ENCODE results near the gene B4GALT6. TPM values are rescaled to one million over a fixed set of nuclear protein-coding genes. Genes with fewer than 3 reads are reported as not detected.

Gene B4GALT6
- total and polyA plus RNA-seq, 2 donors, result 3.2 to 7.5 TPM

- no peak for DNase-seq (ENCODE audit: extremely low spot score)
- no peaks in the 10 kb centered on the region for H3K4me1 ChIP-seq (ENCODE audit: insufficient read depth)
- no peaks in the 10 kb centered on the region for H3K36me3 ChIP-seq (ENCODE audit: insufficient read depth)
- H3K27ac ChIP-seq (ENCODE audit: low read depth), result no peak overlapping the region
- H3K4me3 ChIP-seq (ENCODE audit: low read depth, low read length), result no peak overlapping the region
Observed at GRCh38 chr18:31707815-31708214, 23.4 kb upstream of the B4GALT6 start.

- no peak for DNase-seq (ENCODE audit: extremely low spot score)
- Histone ChIP-seq H3K27ac (ENCODE audit: low read depth) (no peak overlapping the region), H3K36me3 (ENCODE audit: insufficient read depth) (no peaks in the 10 kb centered on the region), H3K4me1 (ENCODE audit: insufficient read depth) (no peaks in the 10 kb centered on the region), H3K4me3 (ENCODE audit: low read depth, low read length) (no peak overlapping the region)
- WGBS, result 95% methylated on average over 3 of the region's 3 CpGs
Observed at GRCh38 chr18:31702449-31702848, 18.1 kb upstream of the B4GALT6 start.

GRCh38 chr18:31701744-31702143, 17.4 kb upstream of the B4GALT6 start:
- WGBS, result 86% methylated on average over 1 of the region's 1 CpG
- H3K4me3 ChIP-seq (ENCODE audit: low read depth, low read length), result no peak overlapping the region
- no peaks in the 10 kb centered on the region for H3K4me1 ChIP-seq (ENCODE audit: insufficient read depth)
- H3K36me3 ChIP-seq (ENCODE audit: insufficient read depth), result no peaks in the 10 kb centered on the region
- H3K27ac ChIP-seq (ENCODE audit: low read depth), result no peak overlapping the region
- DNase-seq (ENCODE audit: extremely low spot score), result no peak

- whole genome bisulfite sequencing, result 92% methylated on average over 1 of the region's 1 CpG
- H3K36me3 ChIP-seq (ENCODE audit: insufficient read depth), result no peaks in the 10 kb centered on the region
Observed at GRCh38 chr18:31700990-31701389, 16.6 kb upstream of the B4GALT6 start.

GRCh38 chr18:31697351-31698298, 13.2 kb upstream of the B4GALT6 start:
- no peak for DNase-seq (ENCODE audit: extremely low spot score)
- H3K4me3 ChIP-seq (ENCODE audit: low read depth, low read length), result no peak overlapping the region
- no peaks in the 10 kb centered on the region for H3K4me1 ChIP-seq (ENCODE audit: insufficient read depth)
- no peak overlapping the region for H3K27ac ChIP-seq (ENCODE audit: low read depth)
- H3K36me3 ChIP-seq (ENCODE audit: insufficient read depth), result no peaks in the 10 kb centered on the region
- WGBS, result 75% methylated on average over 6 of the region's 6 CpGs

More at GRCh38 chr18:31700990-31701389, 16.6 kb upstream of the B4GALT6 start:
- no peaks in the 10 kb centered on the region for H3K4me1 ChIP-seq (ENCODE audit: insufficient read depth)
- H3K4me3 ChIP-seq (ENCODE audit: low read depth, low read length), result no peak overlapping the region
- DNase-seq (ENCODE audit: extremely low spot score), result no peak
- no peak overlapping the region for H3K27ac ChIP-seq (ENCODE audit: low read depth)

- H3K4me3 ChIP-seq (ENCODE audit: low read depth, low read length), result no peak overlapping the region
- no peak overlapping the region for H3K27ac ChIP-seq (ENCODE audit: low read depth)
- 90% methylated on average over 3 of the region's 3 CpGs for WGBS
- no peaks in the 10 kb centered on the region for H3K4me1 ChIP-seq (ENCODE audit: insufficient read depth)
- no peak for DNase-seq (ENCODE audit: extremely low spot score)
- no peaks in the 10 kb centered on the region for H3K36me3 ChIP-seq (ENCODE audit: insufficient read depth)
Observed at GRCh38 chr18:31695989-31696388, 11.6 kb upstream of the B4GALT6 start.

GRCh38 chr18:31694297-31694696, 9.9 kb upstream of the B4GALT6 start:
- no peak overlapping the region for H3K27ac ChIP-seq (ENCODE audit: low read depth)
- no peaks in the 10 kb centered on the region for H3K36me3 ChIP-seq (ENCODE audit: insufficient read depth)
- no peak overlapping the region for H3K4me3 ChIP-seq (ENCODE audit: low read depth, low read length)
- no peaks in the 10 kb centered on the region for H3K4me1 ChIP-seq (ENCODE audit: insufficient read depth)
- no peak for DNase-seq (ENCODE audit: extremely low spot score)
- 89% methylated on average over 2 of the region's 2 CpGs for WGBS

- Histone ChIP-seq H3K4me1 (ENCODE audit: insufficient read depth) (no peaks in the 10 kb centered on the region), H3K36me3 (ENCODE audit: insufficient read depth) (no peaks in the 10 kb centered on the region), H3K27ac (ENCODE audit: low read depth) (no peak overlapping the region), H3K4me3 (ENCODE audit: low read depth, low read length) (no peak overlapping the region)
- DNase-seq (ENCODE audit: extremely low spot score), result no peak
- 52% methylated on average over 2 of the region's 2 CpGs for WGBS
Observed at GRCh38 chr18:31688606-31689005, 4.2 kb upstream of the B4GALT6 start.

- Histone ChIP-seq H3K4me3 (ENCODE audit: low read depth, low read length) (no peak overlapping the region), H3K4me1 (ENCODE audit: insufficient read depth) (no peaks in the 10 kb centered on the region), H3K36me3 (ENCODE audit: insufficient read depth) (no peaks in the 10 kb centered on the region), H3K27ac (ENCODE audit: low read depth) (no peak overlapping the region)
- 64% methylated on average over 6 of the region's 6 CpGs for WGBS
- no peak for DNase-seq (ENCODE audit: extremely low spot score)
Observed at GRCh38 chr18:31686986-31687928, 2.9 kb upstream of the B4GALT6 start.

- no peaks in the 10 kb centered on the region for H3K4me1 ChIP-seq (ENCODE audit: insufficient read depth)
- DNase-seq (ENCODE audit: extremely low spot score), result no peak
- H3K36me3 ChIP-seq (ENCODE audit: insufficient read depth), result no peaks in the 10 kb centered on the region
- no peak overlapping the region for H3K27ac ChIP-seq (ENCODE audit: low read depth)
- H3K4me3 ChIP-seq (ENCODE audit: low read depth, low read length), result no peak overlapping the region
Observed at GRCh38 chr18:31686572-31686971, 2.2 kb upstream of the B4GALT6 start.

GRCh38 chr18:31685097-31686082, 1.0 kb upstream of the B4GALT6 start:
- Histone ChIP-seq H3K4me3 (ENCODE audit: low read depth, low read length) (peak overlapping the region; percentile 79), H3K36me3 (ENCODE audit: insufficient read depth) (no peaks in the 10 kb centered on the region), H3K4me1 (ENCODE audit: insufficient read depth) (no peaks in the 10 kb centered on the region), H3K27ac (ENCODE audit: low read depth) (peak overlapping the region; percentile 60)
- 2% methylated on average over 115 of the region's 115 CpGs for WGBS
- peak; percentile 35 for DNase-seq (ENCODE audit: extremely low spot score)

GRCh38 chr18:31683968-31684278, 458 bp downstream of the B4GALT6 start:
- DNase-seq (ENCODE audit: extremely low spot score), result no peak
- H3K27ac ChIP-seq (ENCODE audit: low read depth), result no peak overlapping the region
- H3K4me3 ChIP-seq (ENCODE audit: low read depth, low read length), result peak overlapping the region; percentile 79
- H3K4me1 ChIP-seq (ENCODE audit: insufficient read depth), result no peaks in the 10 kb centered on the region
- H3K36me3 ChIP-seq (ENCODE audit: insufficient read depth), result no peaks in the 10 kb centered on the region
- 18% methylated on average over 9 of the region's 9 CpGs for WGBS

- Histone ChIP-seq H3K36me3 (ENCODE audit: insufficient read depth) (no peaks in the 10 kb centered on the region), H3K27ac (ENCODE audit: low read depth) (no peak overlapping the region), H3K4me1 (ENCODE audit: insufficient read depth) (no peaks in the 10 kb centered on the region), H3K4me3 (ENCODE audit: low read depth, low read length) (no peak overlapping the region)
- 90% methylated on average over 5 of the region's 5 CpGs for WGBS
- no peak for DNase-seq (ENCODE audit: extremely low spot score)
Observed at GRCh38 chr18:31683106-31683505, 1.3 kb downstream of the B4GALT6 start.
